Keratinocyte (primary cell): Measurements from ENCODE around the gene DSTYK. TPM values are rescaled to one million over a fixed set of nuclear protein-coding genes. Genes with fewer than 3 reads are reported as not detected.
"Not testable (repeated sequence)": the region's sequence is repeated elsewhere in the genome, so short reads cannot be mapped to it uniquely, and the experiment has no call there.

Source experiments
- DNase-seq: peaks from one replicate; pipeline ENCODE4 v3.0.0-alpha.2; 2011; ENCODE audit warnings: low read depth, missing footprints, low spot score
- FAIRE-seq: peaks from 2 replicates; lab custom pipeline; 2011; peaks lifted over from hg19 to GRCh38; lab: Jason Lieb, UNC
- H2AFZ ChIP-seq: 2 replicates; pipeline ENCODE4 v1.6.0; 2012; ENCODE audit warnings: low read length, control low read depth, inconsistent platforms; ENCODE audit not compliant: control insufficient read depth
- H3K27ac ChIP-seq: 2 replicates; pipeline ENCODE4 v1.5.1; 2011; ENCODE audit warnings: low read length; ENCODE audit not compliant: control insufficient read depth, insufficient read depth
- H3K27me3 ChIP-seq: 3 replicates; pipeline ENCODE4 v1.6.0; 2011; ENCODE audit warnings: low read length; ENCODE audit not compliant: control insufficient read depth, insufficient read depth; ENCODE audit errors: extremely low read depth
- H3K36me3 ChIP-seq, 2 experiments: 2 replicates in 1 of 2; 3 replicates in 1 of 2; pipeline ENCODE4 v1.5.1; 2011; ENCODE audit warnings: low read length in 2 of 2, mild to moderate bottlenecking in 1 of 2; ENCODE audit not compliant: control insufficient read depth in 2 of 2, insufficient read depth in 2 of 2; ENCODE audit errors: extremely low read depth in 1 of 2
- H3K4me1 ChIP-seq: 3 replicates; pipeline ENCODE4 v1.5.1; 2011; ENCODE audit warnings: low read length; ENCODE audit not compliant: control insufficient read depth, insufficient read depth; ENCODE audit errors: extremely low read depth
- H3K4me2 ChIP-seq: 3 replicates; pipeline ENCODE4 v1.6.0; 2011; ENCODE audit warnings: low read depth, low read length; ENCODE audit not compliant: control insufficient read depth, insufficient read depth; ENCODE audit errors: extremely low read depth
- H3K4me3 ChIP-seq, 3 experiments: fragments of 200-600 bp in 1 of 3; sonication (generic) in 1 of 3; 2 replicates in 2 of 3; 3 replicates in 1 of 3; pipeline ENCODE4 v1.5.1; 2011 to 2016; ENCODE audit warnings: low read length in 3 of 3, mild to moderate bottlenecking in 3 of 3, control low read depth in 2 of 3, inconsistent platforms in 1 of 3, low read depth in 1 of 3, mixed read lengths in 1 of 3, mixed run types in 1 of 3, moderate library complexity in 1 of 3; ENCODE audit not compliant: control insufficient read depth in 2 of 3, insufficient read depth in 2 of 3; ENCODE audit errors: extremely low read depth in 1 of 3
- H3K79me2 ChIP-seq: 2 replicates; pipeline ENCODE4 v1.6.0; 2012; ENCODE audit warnings: low read length; ENCODE audit not compliant: control insufficient read depth, insufficient read depth
- H3K9ac ChIP-seq: 3 replicates; pipeline ENCODE4 v1.6.0; 2011; ENCODE audit warnings: low read length; ENCODE audit not compliant: control insufficient read depth, insufficient read depth; ENCODE audit errors: extremely low read depth
- H3K9me1 ChIP-seq: 3 replicates; pipeline ENCODE4 v1.6.0; 2011; ENCODE audit warnings: low read length; ENCODE audit not compliant: control insufficient read depth, insufficient read depth; ENCODE audit errors: extremely low read depth
- H3K9me3 ChIP-seq: 2 replicates; pipeline ENCODE4 v1.5.1; 2012; ENCODE audit warnings: low read depth, low read length; ENCODE audit not compliant: control insufficient read depth
- H4K20me1 ChIP-seq: 3 replicates; pipeline ENCODE4 v1.6.0; 2011; ENCODE audit warnings: low read length; ENCODE audit not compliant: control insufficient read depth, insufficient read depth; ENCODE audit errors: extremely low read depth
- EZH2 ChIP-seq: IDR thresholded peaks from one replicate; pipeline ENCODE4 v1.6.1; 2012; ENCODE audit warnings: inconsistent platforms, mild to moderate bottlenecking, low read length, moderate library complexity
- dilution Hi-C: fragments of 300-500 bp; cut with MboI; formaldehyde crosslinking; loops from one replicate; pipeline ENCODE4 v1.7.0; 2020; ENCODE audit warnings: low sequenced_read_pairs; ENCODE audit not compliant: extremely low pct_ligation_motif_present
- polyA plus RNA-seq, 5 experiments: library from polyadenylated mRNA; depleted of rRNA in 3 of 5; stranded (reverse) in 3 of 5; stranded (forward) in 1 of 5; unstranded in 1 of 5; fragments of >200 nt; gene quantifications; 1 replicate in 1 of 5; 2 replicates in 3 of 5; 3 replicates in 1 of 5; pipeline versions ENCODE4 v1.2.1 to v1.2.3, GENCODE V29; 2011 to 2012; ENCODE audit warnings: missing spikeins in 2 of 5, low read depth in 1 of 5, low replicate concordance in 1 of 5
- TF ChIP-seq, protein P1 (sequence below), 3 experiments: IDR thresholded peaks in 1 of 3; conservative IDR thresholded peaks in 1 of 3; optimal IDR thresholded peaks in 1 of 3; 2 replicates in 2 of 3; 3 replicates in 1 of 3; pipeline versions ENCODE3 to v1.5.1; 2011; ENCODE audit warnings: low read length in 3 of 3, mild to moderate bottlenecking in 3 of 3, moderate library complexity in 2 of 3, control low read depth in 1 of 3, inconsistent platforms in 1 of 3; ENCODE audit not compliant: insufficient read depth in 2 of 3; ENCODE audit errors: extremely low read depth in 1 of 3

DSTYK gene
- polyA plus RNA-seq, 1 donor (not counting 4 experiments of a cell fraction or from before 2014, with no cell fraction given): 7.6 TPM

DNA sequence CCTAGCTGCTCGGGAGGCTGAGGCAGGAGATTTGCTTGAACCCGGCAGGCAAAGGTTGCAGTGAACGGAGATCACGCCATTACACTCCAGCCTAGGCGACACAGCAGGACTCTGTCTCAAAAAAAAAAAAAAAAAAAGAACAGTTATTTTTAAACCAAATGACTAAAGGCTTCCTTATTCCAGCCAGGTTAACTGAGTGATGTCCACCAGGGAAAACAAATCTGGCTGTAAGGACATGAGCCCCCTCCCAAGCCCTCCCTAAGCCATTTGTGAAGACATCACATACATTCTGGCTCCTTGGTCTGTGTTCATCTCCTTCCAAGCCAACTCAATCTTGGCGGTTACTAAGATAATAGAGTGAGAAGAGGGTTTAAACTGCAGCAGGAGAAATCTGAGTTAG is 24.4 kb upstream of the DSTYK start:
- peaks cover 4% of the 10 kb centered on the region for H3K27me3 ChIP-seq
- H3K9me1 ChIP-seq: no peaks in the 10 kb centered on the region
- FAIRE-seq (no peak), DNase-seq (no peak)
- no peaks in the 10 kb centered on the region for H4K20me1 ChIP-seq
- no peaks in the 10 kb centered on the region for H3K36me3 ChIP-seq
- no peak overlapping the region for H3K4me3 ChIP-seq
- no peaks in the 10 kb centered on the region for H3K9me3 ChIP-seq
- no peaks in the 10 kb centered on the region for H3K4me1 ChIP-seq
- H3K4me2 ChIP-seq: no peak overlapping the region
- H2AFZ ChIP-seq: no peak overlapping the region
- H3K9ac ChIP-seq: no peak overlapping the region
- no peaks in the 10 kb centered on the region for H3K79me2 ChIP-seq
- no peak for TF ChIP-seq EZH2
- TF ChIP-seq, protein P1, sequence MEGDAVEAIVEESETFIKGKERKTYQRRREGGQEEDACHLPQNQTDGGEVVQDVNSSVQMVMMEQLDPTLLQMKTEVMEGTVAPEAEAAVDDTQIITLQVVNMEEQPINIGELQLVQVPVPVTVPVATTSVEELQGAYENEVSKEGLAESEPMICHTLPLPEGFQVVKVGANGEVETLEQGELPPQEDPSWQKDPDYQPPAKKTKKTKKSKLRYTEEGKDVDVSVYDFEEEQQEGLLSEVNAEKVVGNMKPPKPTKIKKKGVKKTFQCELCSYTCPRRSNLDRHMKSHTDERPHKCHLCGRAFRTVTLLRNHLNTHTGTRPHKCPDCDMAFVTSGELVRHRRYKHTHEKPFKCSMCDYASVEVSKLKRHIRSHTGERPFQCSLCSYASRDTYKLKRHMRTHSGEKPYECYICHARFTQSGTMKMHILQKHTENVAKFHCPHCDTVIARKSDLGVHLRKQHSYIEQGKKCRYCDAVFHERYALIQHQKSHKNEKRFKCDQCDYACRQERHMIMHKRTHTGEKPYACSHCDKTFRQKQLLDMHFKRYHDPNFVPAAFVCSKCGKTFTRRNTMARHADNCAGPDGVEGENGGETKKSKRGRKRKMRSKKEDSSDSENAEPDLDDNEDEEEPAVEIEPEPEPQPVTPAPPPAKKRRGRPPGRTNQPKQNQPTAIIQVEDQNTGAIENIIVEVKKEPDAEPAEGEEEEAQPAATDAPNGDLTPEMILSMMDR (optimal IDR thresholded peaks at IDR 0.05 in 1 of 3, IDR thresholded peaks at IDR 0.05 in 1 of 3, conservative IDR thresholded peaks at IDR 0.05 in 1 of 3; ENCODE audit: extremely low read depth in 1 of 3, insufficient read depth in 2 of 3, low read length in 3 of 3): no peak
- dilution Hi-C loops: no loop called here
- no peak overlapping the region for H3K27ac ChIP-seq

DNA sequence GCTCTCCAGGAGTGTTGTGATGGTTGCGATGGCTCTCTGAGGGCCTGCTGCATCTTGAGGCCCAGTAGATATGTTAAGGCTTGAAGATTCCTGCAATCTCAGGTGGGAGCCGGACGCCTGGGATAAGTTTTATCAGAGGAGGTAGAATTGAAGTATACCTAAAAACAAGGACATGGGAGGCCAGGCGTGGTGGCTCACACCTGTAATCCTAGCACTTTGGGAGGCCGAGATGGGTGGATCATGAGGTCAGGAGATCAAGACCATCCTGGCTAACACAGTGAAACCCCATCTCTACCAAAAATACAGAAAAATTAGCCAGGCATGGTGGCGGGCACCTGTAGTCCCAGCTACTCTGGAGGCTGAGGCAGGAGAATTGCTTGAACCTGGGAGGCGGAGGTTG is 22.5 kb upstream of the DSTYK start:
- dilution Hi-C loops, H3K36me3 ChIP-seq, H3K79me2 ChIP-seq, FAIRE-seq, H3K9me1 ChIP-seq, DNase-seq, H3K4me2 ChIP-seq, H3K9me3 ChIP-seq, H2AFZ ChIP-seq, H3K4me1 ChIP-seq, H3K27ac ChIP-seq, H3K27me3 ChIP-seq, H4K20me1 ChIP-seq, H3K9ac ChIP-seq, H3K4me3 ChIP-seq: not testable (repeated sequence)

DNA sequence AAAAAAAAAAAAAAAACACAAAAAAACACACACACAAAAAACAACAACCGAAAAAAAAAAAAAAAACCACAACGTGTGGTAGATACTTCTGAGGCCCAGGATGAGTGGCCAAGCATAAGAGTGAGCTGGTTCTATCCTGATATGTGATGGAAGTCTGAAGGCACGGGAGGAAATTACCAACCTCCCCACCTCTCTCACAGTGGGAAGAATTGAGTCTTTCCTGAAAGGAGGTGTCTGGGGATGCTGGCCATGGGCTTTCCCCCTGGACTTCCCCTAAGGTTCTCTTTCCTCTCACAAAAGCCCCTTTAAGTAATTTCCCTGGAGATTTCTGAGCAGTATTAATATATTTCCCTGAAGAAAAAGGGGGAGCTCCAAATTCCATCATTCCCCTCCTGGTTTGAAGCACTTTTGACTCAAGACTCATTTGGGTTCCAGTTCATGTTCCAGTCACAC is 21.5 kb upstream of the DSTYK start:
- no peaks in the 10 kb centered on the region for H3K9me3 ChIP-seq

More for the DNA sequence above, 21.5 kb upstream of the DSTYK start:
- FAIRE-seq: no peak
- Histone ChIP-seq H3K27me3 (peaks cover 4% of the 10 kb centered on the region), H4K20me1 (no peaks in the 10 kb centered on the region), H3K36me3 (no peaks in the 10 kb centered on the region), H3K4me1 (peaks cover 14% of the 10 kb centered on the region), H3K27ac (no peak overlapping the region), H2AFZ (no peak overlapping the region), H3K79me2 (no peaks in the 10 kb centered on the region), H3K4me2 (no peak overlapping the region), H3K9me1 (no peaks in the 10 kb centered on the region), H3K9ac (no peak overlapping the region), H3K4me3 (no peak overlapping the region)
- TF ChIP-seq, protein P1 (optimal IDR thresholded peaks at IDR 0.05 in 1 of 3, IDR thresholded peaks at IDR 0.05 in 1 of 3, conservative IDR thresholded peaks at IDR 0.05 in 1 of 3; ENCODE audit: extremely low read depth in 1 of 3, insufficient read depth in 2 of 3, low read length in 3 of 3): no peak
- TF ChIP-seq EZH2: no peak
- DNase-seq: no peak
- dilution Hi-C loops: no loop called here
